Vagina (tissue), 2 donors: ENCODE data around the gene ZNF593OS.

ENCODE experiments used
- CTCF ChIP-seq, 3 experiments: fragments of 450-650 bp in 2 of 3; fragments of 200-600 bp in 1 of 3; sonication (generic) in 1 of 3; IDR thresholded peaks; one replicate each; pipeline ENCODE4 v1.5.1; 2017 to 2019; ENCODE audit warnings: antibody characterized with exemption in 3 of 3, mild to moderate bottlenecking in 2 of 3, moderate library complexity in 2 of 3
- POLR2A ChIP-seq, 2 donors: fragments of 450-650 bp; IDR thresholded peaks; one replicate each; pipeline ENCODE4 v1.6.1; 2017; ENCODE audit warnings: antibody characterized with exemption in 2 of 2, mild to moderate bottlenecking in 2 of 2, moderate library complexity in 2 of 2
- POLR2AphosphoS5 ChIP-seq, 2 donors: sonication (generic); formaldehyde crosslinking; IDR thresholded peaks; one replicate each; pipeline ENCODE4 v1.9.0; 2017; ENCODE audit warnings: antibody characterized with exemption in 2 of 2, mild to moderate bottlenecking in 2 of 2, low read depth in 1 of 2; ENCODE audit not compliant: insufficient read depth in 1 of 2

- TF ChIP-seq CTCF (IDR thresholded peaks at IDR 0.05) (no peak), POLR2AphosphoS5 (IDR thresholded peaks at IDR 0.05; ENCODE audit: insufficient read depth in 1 of 2, low read depth in 1 of 2) (no peak), POLR2A (IDR thresholded peaks at IDR 0.05) (no peak)
Observed at GRCh38 chr1:26168410-26169197, 3.0 kb downstream of the ZNF593OS start, which contains the start of gene C1orf232.
